Hepatic stellate cell (primary cell): ENCODE measurements around the gene FASTKD2.

Experiments used
- DNase-seq: peaks from one replicate; pipeline ENCODE4 v3.0.0; 2011; ENCODE audit warnings: low spot score

The FASTKD2 gene

DNA sequence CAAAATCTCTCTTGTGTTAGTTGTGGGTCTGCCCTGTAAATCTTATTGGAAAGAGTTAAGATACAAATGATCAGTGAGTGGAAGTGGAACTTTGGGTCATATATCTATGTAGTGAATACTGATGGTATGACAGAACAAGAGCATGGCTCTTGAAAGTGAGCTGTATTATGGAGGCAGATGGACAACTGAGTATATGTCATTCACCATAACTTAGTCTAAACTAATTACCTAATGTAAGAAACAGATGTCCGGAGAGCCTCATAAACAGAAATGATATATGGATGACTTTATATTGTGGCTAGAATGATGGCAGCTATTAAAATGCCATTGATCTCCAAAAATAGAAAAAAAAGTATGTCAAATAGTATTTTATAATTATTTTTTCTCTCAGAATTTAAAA is 72.4 kb downstream of the FASTKD2 start:
- no peak for DNase-seq

- DNase-seq: no peak
Observed at GRCh38 chr2:206838690-206839089, 73.3 kb downstream of the FASTKD2 start.

DNA sequence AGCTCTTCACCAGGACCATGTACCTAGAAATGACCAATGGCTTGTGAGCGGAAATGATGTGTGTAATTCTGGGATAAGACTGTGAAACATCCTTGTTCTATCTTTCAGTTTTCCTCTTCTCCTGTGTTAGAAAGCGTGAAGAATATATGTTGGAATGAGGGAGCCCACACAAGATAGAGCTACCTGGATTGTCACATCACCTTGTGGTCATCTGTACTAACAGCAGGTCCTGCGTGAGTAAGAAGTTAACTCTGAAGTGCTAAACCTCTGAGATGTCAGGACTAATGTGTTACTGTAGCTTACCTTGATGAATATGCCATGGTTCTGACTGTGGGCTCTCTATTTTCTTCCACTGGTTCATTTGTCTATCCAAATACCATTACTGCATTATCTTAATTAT is 75.6 kb downstream of the FASTKD2 start:
- DNase-seq: no peak
